D721Med (cell line): Measurements from ENCODE around the gene ZNF473.
"Not testable (repeated sequence)": the region's sequence is repeated elsewhere in the genome, so short reads cannot be mapped to it uniquely, and the experiment has no call there.

ENCODE experiments used
- DNase-seq: peaks from one replicate; pipeline ENCODE4 v3.0.0; 2011; ENCODE audit warnings: low spot score; ENCODE audit not compliant: insufficient read length
- FAIRE-seq: peaks from 2 replicates; lab custom pipeline; 2011; peaks lifted over from hg19 to GRCh38; lab: Jason Lieb, UNC
- TF ChIP-seq, protein P1 (sequence below): IDR thresholded peaks from 2 replicates; pipeline ENCODE4 v1.5.1; 2012; ENCODE audit warnings: mild to moderate bottlenecking, control low read depth; ENCODE audit not compliant: insufficient read depth; ENCODE audit errors: missing control alignments

Gene ZNF473

DNA sequence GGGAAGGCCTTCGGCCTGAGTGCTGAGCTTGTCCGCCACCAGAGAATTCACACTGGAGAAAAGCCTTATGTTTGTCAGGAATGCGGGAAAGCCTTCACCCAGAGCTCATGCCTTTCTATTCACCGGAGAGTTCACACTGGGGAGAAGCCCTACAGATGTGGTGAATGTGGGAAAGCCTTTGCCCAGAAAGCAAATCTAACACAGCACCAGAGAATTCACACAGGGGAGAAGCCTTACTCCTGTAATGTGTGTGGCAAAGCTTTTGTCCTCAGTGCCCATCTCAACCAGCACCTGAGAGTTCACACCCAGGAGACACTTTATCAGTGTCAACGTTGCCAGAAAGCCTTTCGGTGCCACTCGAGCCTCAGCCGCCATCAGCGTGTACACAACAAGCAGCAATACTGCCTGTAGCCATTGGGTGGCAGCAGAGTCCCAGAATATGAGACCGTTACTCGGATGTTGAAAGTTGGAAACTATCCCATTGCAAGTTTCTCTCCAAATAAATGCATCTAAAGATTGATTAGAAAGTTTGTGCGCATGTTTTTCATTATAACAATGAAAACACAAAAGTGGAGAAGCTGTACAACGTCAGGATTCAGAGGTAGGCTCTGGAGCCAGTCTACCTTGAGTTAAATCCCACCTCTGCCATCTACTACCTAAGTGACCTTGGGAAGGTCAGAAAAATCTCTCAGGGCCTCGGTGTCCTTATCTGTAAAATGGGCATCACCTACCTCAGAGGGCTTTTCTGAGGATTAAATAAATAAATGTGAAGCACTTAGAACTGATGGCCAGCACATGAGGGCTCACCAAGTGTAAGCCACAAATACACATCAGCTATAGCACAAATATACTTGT is 21.1 kb downstream of the ZNF473 start:
- DNase-seq (no peak), FAIRE-seq (no peak)
- TF ChIP-seq, protein P1, sequence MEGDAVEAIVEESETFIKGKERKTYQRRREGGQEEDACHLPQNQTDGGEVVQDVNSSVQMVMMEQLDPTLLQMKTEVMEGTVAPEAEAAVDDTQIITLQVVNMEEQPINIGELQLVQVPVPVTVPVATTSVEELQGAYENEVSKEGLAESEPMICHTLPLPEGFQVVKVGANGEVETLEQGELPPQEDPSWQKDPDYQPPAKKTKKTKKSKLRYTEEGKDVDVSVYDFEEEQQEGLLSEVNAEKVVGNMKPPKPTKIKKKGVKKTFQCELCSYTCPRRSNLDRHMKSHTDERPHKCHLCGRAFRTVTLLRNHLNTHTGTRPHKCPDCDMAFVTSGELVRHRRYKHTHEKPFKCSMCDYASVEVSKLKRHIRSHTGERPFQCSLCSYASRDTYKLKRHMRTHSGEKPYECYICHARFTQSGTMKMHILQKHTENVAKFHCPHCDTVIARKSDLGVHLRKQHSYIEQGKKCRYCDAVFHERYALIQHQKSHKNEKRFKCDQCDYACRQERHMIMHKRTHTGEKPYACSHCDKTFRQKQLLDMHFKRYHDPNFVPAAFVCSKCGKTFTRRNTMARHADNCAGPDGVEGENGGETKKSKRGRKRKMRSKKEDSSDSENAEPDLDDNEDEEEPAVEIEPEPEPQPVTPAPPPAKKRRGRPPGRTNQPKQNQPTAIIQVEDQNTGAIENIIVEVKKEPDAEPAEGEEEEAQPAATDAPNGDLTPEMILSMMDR: peak; percentile 27

DNA sequence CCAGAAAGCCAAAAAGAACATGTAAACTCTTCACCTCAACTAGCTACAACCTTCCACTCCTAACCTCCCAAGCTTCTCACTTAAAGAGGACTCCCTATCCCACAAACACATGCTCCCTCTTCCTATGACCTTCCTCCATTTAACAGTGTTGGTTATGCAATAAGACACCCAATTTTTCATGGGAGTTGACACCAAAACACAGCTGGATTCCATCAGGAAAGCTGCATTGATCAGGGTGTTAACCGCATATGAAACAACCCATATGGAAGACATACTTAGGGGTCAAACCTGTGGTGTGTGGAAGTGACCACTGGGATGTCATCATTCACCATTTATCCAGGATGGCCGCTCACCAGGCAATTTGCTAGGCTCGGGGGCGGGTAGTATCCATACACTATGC is 21.9 kb downstream of the ZNF473 start:
- TF ChIP-seq, protein P1: no peak
- FAIRE-seq (no peak), DNase-seq (no peak)

DNA sequence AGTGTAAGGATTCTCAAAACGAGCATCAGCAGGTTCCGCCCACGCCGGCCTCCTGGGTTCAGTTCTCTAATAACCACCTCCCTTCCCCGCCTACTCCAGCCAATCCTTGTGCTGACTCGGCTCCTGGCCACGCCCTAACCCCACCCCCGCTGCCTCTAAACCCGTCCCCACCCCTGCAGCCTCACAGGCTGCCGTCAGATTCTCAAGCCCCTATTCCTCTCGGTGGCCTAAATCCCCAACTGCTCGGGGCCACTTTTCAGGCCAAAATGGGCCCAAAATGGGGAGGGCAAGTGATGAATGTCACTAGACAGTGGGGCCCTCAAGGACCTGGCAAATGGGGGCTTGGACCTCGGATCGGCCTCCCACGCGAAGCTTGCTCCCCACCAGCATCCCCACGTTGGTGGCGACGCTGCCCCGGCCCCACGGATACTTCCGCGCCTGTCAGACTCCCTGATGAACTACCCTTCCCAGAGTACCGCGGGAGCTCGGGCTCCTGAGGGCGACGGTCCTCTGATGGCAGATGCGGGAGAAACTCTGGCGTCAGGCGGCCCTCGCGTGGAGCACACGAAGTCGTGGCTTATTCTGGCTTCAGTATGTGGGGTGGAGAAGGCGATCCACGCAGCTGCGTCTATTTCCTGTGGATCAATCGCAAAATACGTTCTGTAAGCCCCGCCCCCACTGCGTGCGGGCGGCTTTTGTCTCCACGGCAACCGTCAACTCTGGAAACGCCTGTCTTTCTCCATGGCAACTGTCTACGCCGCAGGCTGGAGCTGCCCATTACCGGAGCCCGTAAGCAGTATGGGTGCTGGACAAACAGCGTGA is 24.8 kb downstream of the ZNF473 start:
- DNase-seq (peak; percentile 80), FAIRE-seq (no peak)
- TF ChIP-seq, protein P1: no peak

DNA sequence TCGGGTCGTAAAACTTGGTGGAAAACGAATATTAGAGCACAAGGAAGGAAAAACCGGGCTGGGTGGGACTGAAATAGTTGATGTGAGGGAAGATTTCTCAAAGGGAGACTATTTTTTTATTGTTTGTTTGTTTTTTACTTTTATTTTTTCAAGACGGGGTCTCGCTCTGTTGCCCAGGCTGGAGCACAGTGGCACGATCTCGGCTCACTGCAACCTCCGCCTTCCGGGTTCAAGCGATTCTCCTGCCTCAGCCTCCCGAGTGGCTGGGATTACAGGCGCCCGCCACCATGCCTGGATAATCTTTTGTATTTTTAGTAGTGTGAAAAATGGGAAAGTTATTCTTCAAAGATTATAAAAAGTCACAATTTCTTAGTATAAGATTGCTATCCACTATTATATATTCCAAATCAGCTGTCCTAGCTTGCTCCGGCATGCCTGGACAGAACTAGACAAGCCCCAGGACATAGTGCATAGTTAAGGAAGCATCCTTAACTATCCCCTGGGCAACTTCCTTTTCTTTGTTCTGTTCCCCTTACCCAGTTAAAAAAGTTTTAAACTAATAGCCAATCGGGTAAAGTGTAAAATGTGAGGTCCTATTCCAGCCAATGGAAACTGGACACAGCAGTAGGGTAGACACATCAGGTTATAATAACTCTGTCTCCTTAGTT is 25.6 kb downstream of the ZNF473 start:
- not testable (repeated sequence) for FAIRE-seq, DNase-seq

DNA sequence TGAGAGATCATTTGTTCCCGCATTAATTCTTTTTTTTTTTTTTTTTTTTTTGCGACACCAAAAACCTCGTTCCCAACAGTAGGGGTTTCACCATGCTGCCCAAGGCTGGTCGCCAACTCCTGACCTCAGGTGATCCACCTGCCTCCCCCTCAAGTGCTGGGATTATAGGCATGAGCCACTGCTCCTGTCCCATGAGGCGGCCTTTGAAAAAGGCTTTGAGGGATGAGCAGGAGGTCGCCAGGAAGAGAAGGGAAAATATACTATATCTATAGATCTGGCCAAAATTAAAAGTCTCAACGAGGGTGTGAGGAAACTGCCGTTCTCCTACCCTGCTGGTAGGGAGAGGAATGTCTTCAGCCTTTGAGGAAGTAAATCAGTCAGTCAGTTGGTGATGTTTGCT is 26.2 kb downstream of the ZNF473 start:
- TF ChIP-seq, protein P1: no peak
- FAIRE-seq (no peak), DNase-seq (no peak)

DNA sequence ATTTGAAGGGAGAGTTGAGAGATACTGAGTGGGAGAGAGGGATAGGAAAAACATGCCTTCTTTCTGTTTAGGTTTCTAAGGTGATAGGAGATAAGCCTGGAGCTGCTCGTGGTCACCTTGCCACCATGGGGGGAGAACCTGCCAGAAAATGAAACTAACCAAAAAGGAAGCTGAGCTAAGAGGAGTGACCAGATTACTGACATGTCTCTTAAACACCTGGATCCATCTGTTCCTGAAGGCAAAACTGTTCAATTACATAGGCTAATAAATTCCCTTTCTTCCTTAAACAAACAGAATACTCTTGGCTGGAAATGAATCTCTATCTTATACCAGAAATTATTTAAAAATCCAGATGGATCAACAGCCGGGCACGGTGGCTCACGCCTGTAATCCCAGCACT is 27.3 kb downstream of the ZNF473 start:
- TF ChIP-seq, protein P1: no peak
- FAIRE-seq (no peak), DNase-seq (no peak)

DNA sequence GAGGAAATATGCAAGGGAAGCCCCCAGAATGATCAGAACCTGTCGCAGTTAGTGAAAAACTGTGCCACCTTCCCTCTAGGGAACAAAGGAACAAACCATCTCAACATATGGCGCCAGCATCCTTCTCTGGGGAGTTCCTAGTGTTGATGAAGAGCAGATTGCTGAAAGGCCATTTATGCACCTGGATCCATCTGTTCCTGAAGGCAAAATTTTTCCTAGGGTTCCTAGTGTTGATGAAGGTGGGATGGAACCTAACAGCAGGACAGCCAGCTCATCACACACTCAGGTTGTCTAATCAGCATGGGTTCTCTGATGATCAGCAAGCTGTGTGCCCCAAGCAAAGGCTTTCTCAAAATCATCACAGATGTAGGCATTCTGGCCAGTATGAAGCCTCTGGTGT is 32.6 kb downstream of the ZNF473 start:
- DNase-seq (no peak), FAIRE-seq (no peak)
- TF ChIP-seq, protein P1: no peak
